Ammon's horn (tissue), 1 donor: ENCODE results near the gene TMEM108.

ENCODE experiments used
- DNase-seq: peaks from one replicate; pipeline ENCODE4 v3.0.0-alpha.2; 2016; ENCODE audit warnings: low spot score

The TMEM108 gene

GRCh38 chr3:133419151-133419909 lies 381.1 kb downstream of the TMEM108 start:
- DNase-seq: no peak

GRCh38 chr3:133424937-133425869 lies 387.0 kb downstream of the TMEM108 start:
- no peak for DNase-seq

- DNase-seq: no peak
Observed at GRCh38 chr3:133425898-133426297, 387.7 kb downstream of the TMEM108 start.

GRCh38 chr3:133426721-133427120 lies 388.5 kb downstream of the TMEM108 start:
- DNase-seq: no peak

- DNase-seq: no peak
Observed at GRCh38 chr3:133428552-133428951, 390.4 kb downstream of the TMEM108 start.

GRCh38 chr3:133429063-133429462 lies 390.9 kb downstream of the TMEM108 start:
- no peak for DNase-seq

GRCh38 chr3:133439563-133439962 lies 401.4 kb downstream of the TMEM108 start:
- no peak for DNase-seq

- DNase-seq: no peak
Observed at GRCh38 chr3:133440652-133441051, 402.5 kb downstream of the TMEM108 start.

GRCh38 chr3:133441867-133442270 lies 403.7 kb downstream of the TMEM108 start:
- DNase-seq: no peak

- DNase-seq: no peak
Observed at GRCh38 chr3:133442518-133442917, 404.3 kb downstream of the TMEM108 start.

GRCh38 chr3:133443649-133444422 lies 405.6 kb downstream of the TMEM108 start:
- DNase-seq: no peak

GRCh38 chr3:133444423-133444774 lies 406.2 kb downstream of the TMEM108 start:
- DNase-seq: no peak

DNA sequence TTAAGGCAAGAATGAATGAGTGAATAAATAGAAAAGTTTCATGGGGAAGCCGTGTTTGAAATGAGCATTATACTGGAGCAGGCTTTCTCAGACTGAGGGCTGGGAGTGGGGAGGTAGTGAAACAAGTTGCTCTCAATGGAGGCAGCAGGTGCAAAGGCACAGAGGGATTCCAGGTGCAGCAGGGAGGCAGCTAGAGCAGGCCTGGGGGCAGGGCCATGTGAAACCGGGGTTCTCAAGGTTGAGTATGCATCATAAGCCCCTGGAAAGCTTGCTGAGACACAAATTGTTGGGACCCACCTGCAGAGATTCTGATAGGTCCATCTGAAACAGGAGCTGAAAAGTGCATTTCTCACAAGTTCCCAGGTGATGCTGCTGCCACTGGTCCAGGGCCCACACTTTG lies 406.9 kb downstream of the TMEM108 start:
- no peak for DNase-seq
